Thoracic aorta endothelial cell (primary cell): Measurements from ENCODE around the gene OR6B2. TPM values are rescaled to one million over a fixed set of nuclear protein-coding genes. Genes with fewer than 3 reads are reported as not detected.

Experiments used
- total RNA-seq: library from RNA; depleted of rRNA; stranded (reverse); fragments of >200 nt; gene quantifications from 2 replicates; pipeline ENCODE4 v1.2.3, GENCODE V29; 2012

Gene OR6B2
- not detected in 2 replicates for total RNA-seq

GRCh38 chr2:240030379-240031094 is at the start of gene OR6B2:
Gene OR6B2 (minus strand): TSS chr2:240030429. CDS start chr2:240030429, 0 bp downstream.

GRCh38 chr2:240053173-240054155 is 23.2 kb upstream of the OR6B2 start, which contains the start of gene OR6B3:
Gene OR6B3 (minus strand): TSS chr2:240053521.

Other genes with a start within 250 kb of the OR6B2 start
- 98.8 and 99.9 TPM in 2 replicates for gene NDUFA10, start 5.1 kb downstream of the OR6B2 start, total RNA-seq
- gene OR6B3, start 23.1 kb upstream of the OR6B2 start, total RNA-seq = not detected in 2 replicates
- gene COPS9, start 105.9 kb upstream of the OR6B2 start, total RNA-seq = 86.7 and 140 TPM in 2 replicates
- not detected in 2 replicates for gene OTOS, start 110.2 kb upstream of the OR6B2 start, total RNA-seq